NB4 (cell line): Measurements from ENCODE around the gene HLF.

Experiments
- CTCF ChIP-seq: IDR thresholded peaks from one replicate; pipeline ENCODE4 v1.5.1; 2012; ENCODE audit warnings: low read depth, low read length
- POLR2A ChIP-seq: IDR thresholded peaks from 2 replicates; pipeline ENCODE4 v1.6.1; 2011; ENCODE audit warnings: mild to moderate bottlenecking; ENCODE audit not compliant: insufficient read length; ENCODE audit errors: extremely low read depth

GRCh38 chr17:55334285-55334684 is 69.5 kb downstream of the HLF start:
- TF ChIP-seq POLR2A (no peak), CTCF (no peak)
